PC-9 (cell line): ENCODE results near the gene TAF13.

Experiments used
- EZH2 ChIP-seq: fragments of 200-600 bp; sonication (generic); IDR thresholded peaks from 2 replicates; pipeline ENCODE4 v1.8.0; 2017; ENCODE audit warnings: antibody characterized with exemption, low read depth
- TF ChIP-seq, protein P1 (sequence below): fragments of 200-600 bp; sonication (generic); conservative IDR thresholded peaks from 2 replicates; pipeline ENCODE4 v1.6.1; 2017; ENCODE audit warnings: mixed run types, antibody characterized with exemption, mild to moderate bottlenecking, moderate library complexity

GRCh38 chr1:109112056-109112651 lies 36.4 kb upstream of the TAF13 start:
- TF ChIP-seq, protein P1, sequence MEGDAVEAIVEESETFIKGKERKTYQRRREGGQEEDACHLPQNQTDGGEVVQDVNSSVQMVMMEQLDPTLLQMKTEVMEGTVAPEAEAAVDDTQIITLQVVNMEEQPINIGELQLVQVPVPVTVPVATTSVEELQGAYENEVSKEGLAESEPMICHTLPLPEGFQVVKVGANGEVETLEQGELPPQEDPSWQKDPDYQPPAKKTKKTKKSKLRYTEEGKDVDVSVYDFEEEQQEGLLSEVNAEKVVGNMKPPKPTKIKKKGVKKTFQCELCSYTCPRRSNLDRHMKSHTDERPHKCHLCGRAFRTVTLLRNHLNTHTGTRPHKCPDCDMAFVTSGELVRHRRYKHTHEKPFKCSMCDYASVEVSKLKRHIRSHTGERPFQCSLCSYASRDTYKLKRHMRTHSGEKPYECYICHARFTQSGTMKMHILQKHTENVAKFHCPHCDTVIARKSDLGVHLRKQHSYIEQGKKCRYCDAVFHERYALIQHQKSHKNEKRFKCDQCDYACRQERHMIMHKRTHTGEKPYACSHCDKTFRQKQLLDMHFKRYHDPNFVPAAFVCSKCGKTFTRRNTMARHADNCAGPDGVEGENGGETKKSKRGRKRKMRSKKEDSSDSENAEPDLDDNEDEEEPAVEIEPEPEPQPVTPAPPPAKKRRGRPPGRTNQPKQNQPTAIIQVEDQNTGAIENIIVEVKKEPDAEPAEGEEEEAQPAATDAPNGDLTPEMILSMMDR, result no peak
- TF ChIP-seq EZH2, result no peak
